IMR-90 (cell line): ENCODE data around the gene EPHA2.

Source experiments
- CTCF ChIP-seq: conservative IDR thresholded peaks from 2 replicates; pipeline ENCODE4 v1.5.1; 2012; ENCODE audit warnings: mild to moderate bottlenecking, low read depth, low read length, improper control_type of control experiment
- ELK1 ChIP-seq: fragments of 150-350 bp; IDR thresholded peaks from 2 replicates; pipeline ENCODE4 v1.6.1; 2016; ENCODE audit warnings: low read depth, mild to moderate bottlenecking, low read length, moderate library complexity, borderline replicate concordance
- MAFK ChIP-seq: IDR thresholded peaks from 2 replicates; pipeline ENCODE4 v1.6.1; 2012; ENCODE audit warnings: low read depth, low read length, improper control_type of control experiment
- MXI1 ChIP-seq: IDR thresholded peaks from 2 replicates; pipeline ENCODE4 v1.6.1; 2012; ENCODE audit warnings: low read depth, mild to moderate bottlenecking, low read length, moderate library complexity, borderline replicate concordance
- POLR2A ChIP-seq: IDR thresholded peaks from 2 replicates; pipeline ENCODE4 v1.6.1; 2012; ENCODE audit warnings: mild to moderate bottlenecking, low read depth, low read length
- RAD21 ChIP-seq: IDR thresholded peaks from 2 replicates; pipeline ENCODE4 v1.6.1; 2012; ENCODE audit warnings: low read length, improper control_type of control experiment
- RCOR1 ChIP-seq: IDR thresholded peaks from 2 replicates; pipeline ENCODE4 v1.6.1; 2012; ENCODE audit warnings: mild to moderate bottlenecking, low read length, improper control_type of control experiment; ENCODE audit not compliant: insufficient replicate concordance
- SMC3 ChIP-seq: fragments of 150-350 bp; IDR thresholded peaks from 2 replicates; pipeline ENCODE4 v1.6.1; 2016; ENCODE audit warnings: low read depth, mild to moderate bottlenecking, antibody characterized with exemption, low read length, moderate library complexity
- USF2 ChIP-seq: fragments of 150-350 bp; IDR thresholded peaks from 2 replicates; pipeline ENCODE4 v1.6.1; 2017; ENCODE audit warnings: mild to moderate bottlenecking, antibody characterized with exemption, low read length, low read depth

GRCh38 chr1:16080422-16081150, 75.3 kb downstream of the EPHA2 start:
- TF ChIP-seq RAD21 (no peak), SMC3 (no peak), MXI1 (no peak), CTCF (no peak), MAFK (no peak), RCOR1 (no peak), POLR2A (no peak), ELK1 (no peak), USF2 (no peak)
